Neural progenitor cell (in vitro differentiated cells): Measurements from ENCODE around the gene CCDC88B. TPM values are rescaled to one million over a fixed set of nuclear protein-coding genes. Genes with fewer than 3 reads are reported as not detected.

Experiments used
- DNase-seq: peaks from one replicate; pipeline ENCODE4 v3.0.0-alpha.2; 2016; ENCODE audit warnings: low spot score
- H2AFZ ChIP-seq: fragments of 200-600 bp; sonication (generic); replicated peaks from 2 replicates; pipeline ENCODE4 v1.6.1; 2016; ENCODE audit warnings: antibody characterized with exemption
- H3F3A ChIP-seq: fragments of 200-600 bp; sonication (generic); 2 replicates; pipeline ENCODE4 v1.6.1; 2016; ENCODE audit warnings: antibody characterized with exemption, low read depth
- H3K27ac ChIP-seq: fragments of 200-600 bp; sonication (generic); 2 replicates; pipeline ENCODE4 v1.5.1; 2016; ENCODE audit warnings: mild to moderate bottlenecking
- H3K27me3 ChIP-seq: fragments of 200-600 bp; sonication (generic); 2 replicates; pipeline ENCODE4 v1.6.1; 2016; ENCODE audit warnings: mild to moderate bottlenecking, moderate library complexity
- H3K36me3 ChIP-seq: fragments of 200-600 bp; sonication (generic); 2 replicates; pipeline ENCODE4 v1.5.1; 2016
- H3K4me1 ChIP-seq: fragments of 200-600 bp; sonication (generic); 2 replicates; pipeline ENCODE4 v1.6.1; 2016; ENCODE audit warnings: mixed run types
- H3K4me2 ChIP-seq: fragments of 200-600 bp; sonication (generic); 2 replicates; pipeline ENCODE4 v1.6.1; 2016
- H3K4me3 ChIP-seq: fragments of 200-600 bp; sonication (generic); 2 replicates; pipeline ENCODE4 v1.5.1; 2016
- H3K79me2 ChIP-seq: fragments of 200-600 bp; sonication (generic); 2 replicates; pipeline ENCODE4 v1.6.1; 2016; ENCODE audit warnings: low read depth
- H3K9ac ChIP-seq: fragments of 200-600 bp; sonication (generic); 2 replicates; pipeline ENCODE4 v1.6.1; 2016
- H3K9me3 ChIP-seq: fragments of 200-600 bp; sonication (generic); 2 replicates; pipeline ENCODE4 v1.5.1; 2016; ENCODE audit warnings: low read depth
- H4K20me1 ChIP-seq: fragments of 200-600 bp; sonication (generic); 2 replicates; pipeline ENCODE4 v1.6.1; 2016; ENCODE audit warnings: low read depth
- H3K27ac Mint-ChIP-seq: 3 replicates; pipeline ENCODE4 v1.8.0; 2021; ENCODE audit warnings: mixed read lengths
- H3K27me3 Mint-ChIP-seq: 2 replicates; pipeline ENCODE4 v1.8.0; 2022; ENCODE audit warnings: low read depth, mild to moderate bottlenecking, inconsistent platforms, moderate library complexity, mixed read lengths; ENCODE audit not compliant: insufficient read depth
- H3K36me3 Mint-ChIP-seq: 3 replicates; pipeline ENCODE4 v1.8.0; 2021; ENCODE audit warnings: mixed read lengths
- H3K4me1 Mint-ChIP-seq: 3 replicates; pipeline ENCODE4 v1.8.0; 2021; ENCODE audit warnings: mixed read lengths
- H3K4me3 Mint-ChIP-seq: 3 replicates; pipeline ENCODE4 v1.8.0; 2021; ENCODE audit warnings: mild to moderate bottlenecking, moderate library complexity, mixed read lengths
- H3K9me3 Mint-ChIP-seq: 3 replicates; pipeline ENCODE4 v1.8.0; 2020; ENCODE audit warnings: mixed read lengths
- CTCF ChIP-seq: fragments of 200-600 bp; sonication (generic); IDR thresholded peaks from 2 replicates; pipeline ENCODE4 v1.5.1; 2017; ENCODE audit warnings: antibody characterized with exemption, mild to moderate bottlenecking
- EZH2 ChIP-seq: fragments of 200-600 bp; sonication (generic); IDR thresholded peaks from 2 replicates; pipeline ENCODE4 v1.6.1; 2017; ENCODE audit warnings: antibody characterized with exemption, mild to moderate bottlenecking, moderate library complexity
- EZH2phosphoT487 ChIP-seq: fragments of 200-600 bp; sonication (generic); IDR thresholded peaks from 2 replicates; pipeline ENCODE4 v1.6.1; 2017; ENCODE audit warnings: antibody characterized with exemption
- total RNA-seq: library from RNA; depleted of rRNA; stranded (reverse); fragments of >200 nt; gene quantifications from 2 replicates; pipeline ENCODE4 v1.2.3, GENCODE V29; 2015; ENCODE audit warnings: low replicate concordance

The CCDC88B gene
- total RNA-seq, 1 donor from 2014 or later: 0.62 TPM

- Histone ChIP-seq H3K27ac (no peak overlapping the region), H4K20me1 (no peaks in the 10 kb centered on the region), H3K27me3 (no peaks in the 10 kb centered on the region), H3K4me1 (no peaks in the 10 kb centered on the region), H3K36me3 (no peaks in the 10 kb centered on the region), H2AFZ (no peak overlapping the region), H3K9me3 (no peaks in the 10 kb centered on the region), H3K4me3 (no peak overlapping the region), H3K79me2 (no peaks in the 10 kb centered on the region), H3F3A (peaks cover 8% of the 10 kb centered on the region), H3K9ac (no peak overlapping the region), H3K4me2 (no peak overlapping the region)
- Mint-ChIP-seq H3K4me1 (peaks cover 7% of the 10 kb centered on the region), H3K9me3 (no peaks in the 10 kb centered on the region), H3K27me3 (peaks cover 3% of the 10 kb centered on the region), H3K4me3 (no peak overlapping the region), H3K27ac (no peak overlapping the region), H3K36me3 (peaks cover 15% of the 10 kb centered on the region)
- no peak for TF ChIP-seq EZH2phosphoT487
- DNase-seq: no peak
These were observed 31.2 kb downstream of the CCDC88B start for GRCh38 chr11:64371201-64371600.

- no peak overlapping the region for H3K4me2 ChIP-seq
- no peak overlapping the region for H3K27ac Mint-ChIP-seq
These were observed 32.0 kb downstream of the CCDC88B start for GRCh38 chr11:64372021-64372420.

GRCh38 chr11:64372802-64373597, 33.0 kb downstream of the CCDC88B start:
- H3K4me3 Mint-ChIP-seq: no peak overlapping the region
- peaks cover 2% of the 10 kb centered on the region for H3K27me3 Mint-ChIP-seq
- H3K4me3 ChIP-seq: no peak overlapping the region
- peaks cover 8% of the 10 kb centered on the region for H3F3A ChIP-seq
- no peak overlapping the region for H3K27ac Mint-ChIP-seq
- no peaks in the 10 kb centered on the region for H4K20me1 ChIP-seq
- H3K79me2 ChIP-seq: no peaks in the 10 kb centered on the region
- no peak overlapping the region for H2AFZ ChIP-seq
- no peaks in the 10 kb centered on the region for H3K36me3 ChIP-seq
- no peak overlapping the region for H3K4me2 ChIP-seq
- no peak overlapping the region for H3K27ac ChIP-seq
- no peaks in the 10 kb centered on the region for H3K9me3 Mint-ChIP-seq
- no peak overlapping the region for H3K9ac ChIP-seq
- H3K4me1 Mint-ChIP-seq: peaks cover 7% of the 10 kb centered on the region
- peaks cover 7% of the 10 kb centered on the region for H3K36me3 Mint-ChIP-seq
- TF ChIP-seq EZH2phosphoT487 (no peak), CTCF (no peak), EZH2 (no peak)
- H3K9me3 ChIP-seq: no peaks in the 10 kb centered on the region
- no peaks in the 10 kb centered on the region for H3K27me3 ChIP-seq
- no peaks in the 10 kb centered on the region for H3K4me1 ChIP-seq
- DNase-seq: no peak

More at GRCh38 chr11:64372021-64372420, 32.0 kb downstream of the CCDC88B start:
- Histone ChIP-seq H3K36me3 (no peaks in the 10 kb centered on the region), H3K9ac (no peak overlapping the region), H3K27me3 (no peaks in the 10 kb centered on the region), H3K79me2 (no peaks in the 10 kb centered on the region), H3K4me3 (no peak overlapping the region), H4K20me1 (no peaks in the 10 kb centered on the region), H3F3A (peaks cover 8% of the 10 kb centered on the region), H3K27ac (no peak overlapping the region), H2AFZ (no peak overlapping the region), H3K4me1 (no peaks in the 10 kb centered on the region), H3K9me3 (no peaks in the 10 kb centered on the region)
- peaks cover 9% of the 10 kb centered on the region for H3K36me3 Mint-ChIP-seq
- DNase-seq: no peak
- peaks cover 7% of the 10 kb centered on the region for H3K4me1 Mint-ChIP-seq
- peaks cover 3% of the 10 kb centered on the region for H3K27me3 Mint-ChIP-seq
- H3K4me3 Mint-ChIP-seq: no peak overlapping the region
- TF ChIP-seq EZH2 (no peak), CTCF (no peak), EZH2phosphoT487 (no peak)
- no peaks in the 10 kb centered on the region for H3K9me3 Mint-ChIP-seq

GRCh38 chr11:64373598-64373974, 33.6 kb downstream of the CCDC88B start:
- no peak overlapping the region for H3K27ac ChIP-seq
- Mint-ChIP-seq H3K4me3 (no peak overlapping the region), H3K27ac (no peak overlapping the region), H3K36me3 (peaks cover 7% of the 10 kb centered on the region), H3K4me1 (peaks cover 7% of the 10 kb centered on the region), H3K9me3 (no peaks in the 10 kb centered on the region), H3K27me3 (peaks cover 2% of the 10 kb centered on the region)
- no peaks in the 10 kb centered on the region for H3K36me3 ChIP-seq
- TF ChIP-seq EZH2 (no peak), CTCF (no peak), EZH2phosphoT487 (no peak)
- H3K9ac ChIP-seq: no peak overlapping the region
- H2AFZ ChIP-seq: no peak overlapping the region
- DNase-seq: no peak
- no peaks in the 10 kb centered on the region for H3K27me3 ChIP-seq
- no peak overlapping the region for H3K4me2 ChIP-seq
- no peaks in the 10 kb centered on the region for H3K4me1 ChIP-seq
- H3K79me2 ChIP-seq: no peaks in the 10 kb centered on the region
- H3K4me3 ChIP-seq: no peak overlapping the region
- no peaks in the 10 kb centered on the region for H3K9me3 ChIP-seq
- no peaks in the 10 kb centered on the region for H4K20me1 ChIP-seq
- H3F3A ChIP-seq: peaks cover 8% of the 10 kb centered on the region
